Gastrocnemius medialis (tissue), 4 donors: ENCODE results near the gene C5orf15.

Source experiments
- POLR2A ChIP-seq, 2 donors: fragments of 450-650 bp; IDR thresholded peaks; one replicate each; pipeline ENCODE4 v1.6.1; 2017; ENCODE audit warnings: antibody characterized with exemption in 2 of 2, mild to moderate bottlenecking in 2 of 2, moderate library complexity in 2 of 2
- TF ChIP-seq, protein P1 (sequence below), 5 experiments: fragments of 450-650 bp in 3 of 5; fragments of 200-600 bp in 2 of 5; sonication (generic) in 2 of 5; IDR thresholded peaks in 4 of 5; conservative IDR thresholded peaks in 1 of 5; 1 replicate in 4 of 5; 2 replicates in 1 of 5; pipeline ENCODE4 v1.5.1; 2016 to 2019; ENCODE audit warnings: antibody characterized with exemption in 5 of 5, mild to moderate bottlenecking in 3 of 5, moderate library complexity in 3 of 5

DNA sequence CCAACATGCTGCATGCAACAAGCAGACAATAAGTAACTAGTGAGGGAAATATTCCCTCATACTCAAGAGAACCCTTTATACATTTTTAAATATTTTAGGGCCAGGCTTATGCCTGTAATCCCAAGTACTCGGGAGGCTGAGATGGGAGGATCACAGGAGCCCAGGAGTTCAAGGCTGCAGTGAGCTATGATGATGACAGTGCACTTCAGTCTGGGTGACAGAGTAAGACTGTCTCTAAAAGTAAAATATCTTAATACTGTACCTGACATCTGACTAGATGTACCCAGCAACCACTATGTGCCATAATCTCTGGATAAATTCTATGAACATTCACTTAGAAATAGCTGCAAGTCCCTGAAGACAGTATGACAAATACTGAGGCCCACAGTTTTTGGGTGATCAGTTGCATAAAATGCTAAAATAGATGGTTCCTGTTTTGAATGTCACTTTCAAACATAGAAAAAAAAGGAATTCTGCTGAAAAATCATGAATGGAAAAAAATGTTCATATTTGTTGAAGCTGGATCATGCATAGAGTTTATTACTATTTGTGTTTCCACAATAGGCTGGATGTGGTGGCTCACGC is 2.0 kb upstream of the C5orf15 start:
- TF ChIP-seq, protein P1, sequence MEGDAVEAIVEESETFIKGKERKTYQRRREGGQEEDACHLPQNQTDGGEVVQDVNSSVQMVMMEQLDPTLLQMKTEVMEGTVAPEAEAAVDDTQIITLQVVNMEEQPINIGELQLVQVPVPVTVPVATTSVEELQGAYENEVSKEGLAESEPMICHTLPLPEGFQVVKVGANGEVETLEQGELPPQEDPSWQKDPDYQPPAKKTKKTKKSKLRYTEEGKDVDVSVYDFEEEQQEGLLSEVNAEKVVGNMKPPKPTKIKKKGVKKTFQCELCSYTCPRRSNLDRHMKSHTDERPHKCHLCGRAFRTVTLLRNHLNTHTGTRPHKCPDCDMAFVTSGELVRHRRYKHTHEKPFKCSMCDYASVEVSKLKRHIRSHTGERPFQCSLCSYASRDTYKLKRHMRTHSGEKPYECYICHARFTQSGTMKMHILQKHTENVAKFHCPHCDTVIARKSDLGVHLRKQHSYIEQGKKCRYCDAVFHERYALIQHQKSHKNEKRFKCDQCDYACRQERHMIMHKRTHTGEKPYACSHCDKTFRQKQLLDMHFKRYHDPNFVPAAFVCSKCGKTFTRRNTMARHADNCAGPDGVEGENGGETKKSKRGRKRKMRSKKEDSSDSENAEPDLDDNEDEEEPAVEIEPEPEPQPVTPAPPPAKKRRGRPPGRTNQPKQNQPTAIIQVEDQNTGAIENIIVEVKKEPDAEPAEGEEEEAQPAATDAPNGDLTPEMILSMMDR (IDR thresholded peaks at IDR 0.05 in 4 of 5, conservative IDR thresholded peaks at IDR 0.05 in 1 of 5), result no peak
- TF ChIP-seq POLR2A (IDR thresholded peaks at IDR 0.05), result no peak
